ENCODE data around the gene RNF220.

DNA sequence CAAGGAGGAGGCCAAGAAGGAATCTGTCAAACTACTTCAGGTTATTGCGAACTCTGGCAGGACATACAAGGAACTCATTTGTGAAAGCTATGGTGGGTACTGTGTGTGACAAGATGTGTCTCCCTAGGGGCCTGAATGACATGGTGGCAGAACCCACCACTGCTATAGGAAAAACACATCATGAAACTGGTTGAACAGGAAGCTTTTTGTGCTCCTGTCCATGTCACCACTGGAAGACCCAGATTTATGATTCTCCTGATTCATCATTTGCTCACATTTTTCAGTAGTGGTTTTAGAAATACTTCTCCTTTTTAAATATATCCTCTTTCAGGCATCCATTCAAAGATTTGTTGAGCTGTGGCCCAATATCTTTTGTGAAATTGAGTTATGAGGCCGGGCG lies 293.1 kb downstream of the RNF220 start:
- TF ChIP-seq MYC (IDR thresholded peaks at IDR 0.05; ENCODE audit: low read depth, low read length) (no peak), POLR2A (IDR thresholded peaks at IDR 0.05; ENCODE audit: low read depth, low read length) (no peak), EZH2 (IDR thresholded peaks at IDR 0.05; ENCODE audit: borderline replicate concordance, low read depth, low read length, severe bottlenecking) (no peak), CTCF (IDR thresholded peaks at IDR 0.05; ENCODE audit: extremely low read depth in 1 of 2, insufficient read depth in 1 of 2, low read depth in 1 of 2, low read length in 2 of 2) (no peak), POLR2AphosphoS5 (IDR thresholded peaks at IDR 0.05; ENCODE audit: insufficient read depth, low read depth, low read length) (no peak), GATA2 (IDR thresholded peaks at IDR 0.05; ENCODE audit: insufficient read depth, insufficient read length, low read depth, low read length) (no peak), FOS (IDR thresholded peaks at IDR 0.05; ENCODE audit: borderline replicate concordance, insufficient read depth, low read length) (no peak), JUN (IDR thresholded peaks at IDR 0.05; ENCODE audit: borderline replicate concordance, insufficient read depth, insufficient read length, low read depth) (no peak)
- TF ChIP-seq, protein P1, sequence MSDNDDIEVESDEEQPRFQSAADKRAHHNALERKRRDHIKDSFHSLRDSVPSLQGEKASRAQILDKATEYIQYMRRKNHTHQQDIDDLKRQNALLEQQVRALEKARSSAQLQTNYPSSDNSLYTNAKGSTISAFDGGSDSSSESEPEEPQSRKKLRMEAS (IDR thresholded peaks at IDR 0.05; ENCODE audit: insufficient read depth, insufficient read length) = no peak
